ENCODE data around the gene TRPV6. TPM values are rescaled to one million over a fixed set of nuclear protein-coding genes. Genes with fewer than 3 reads are reported as not detected.

TRPV6 gene
- total and polyA plus RNA-seq, 4 donors, result 0.40 to 1.2 (median 0.53) TPM

DNA sequence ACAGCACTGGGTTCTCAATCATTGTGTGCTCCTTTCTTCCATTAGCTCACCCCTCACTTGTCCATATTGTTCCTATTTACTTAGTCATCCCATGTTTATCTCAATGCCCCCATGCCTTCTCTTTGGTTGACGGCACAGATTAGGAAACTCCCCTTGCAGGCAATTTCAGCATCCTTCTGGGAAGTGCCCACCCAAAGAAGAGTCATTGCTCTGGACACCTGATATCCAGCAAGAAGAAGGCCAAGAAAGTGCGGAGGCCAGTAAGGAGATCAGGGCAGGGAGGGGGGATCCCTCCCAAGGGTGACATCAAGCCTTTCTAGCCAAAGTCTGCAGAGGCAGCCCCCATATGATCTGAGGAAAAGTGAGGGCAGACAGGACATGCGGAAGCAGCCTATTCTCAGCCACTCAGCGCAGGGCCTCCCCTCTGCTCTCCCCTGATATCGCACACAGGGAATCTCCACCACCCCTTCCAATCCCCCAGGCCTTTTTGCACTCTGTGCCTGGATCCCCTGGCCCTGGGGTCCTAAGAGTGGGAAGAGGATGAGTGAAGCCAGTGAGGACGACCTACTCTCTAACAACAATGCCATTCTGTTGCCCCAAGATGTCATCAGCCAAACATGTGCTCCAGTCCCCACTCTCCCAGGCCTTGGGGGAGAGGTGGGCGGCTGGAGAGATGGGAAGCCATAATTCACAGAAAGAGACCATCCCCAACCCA lies 1.8 kb downstream of the TRPV6 start:
- TF ChIP-seq, protein P1, sequence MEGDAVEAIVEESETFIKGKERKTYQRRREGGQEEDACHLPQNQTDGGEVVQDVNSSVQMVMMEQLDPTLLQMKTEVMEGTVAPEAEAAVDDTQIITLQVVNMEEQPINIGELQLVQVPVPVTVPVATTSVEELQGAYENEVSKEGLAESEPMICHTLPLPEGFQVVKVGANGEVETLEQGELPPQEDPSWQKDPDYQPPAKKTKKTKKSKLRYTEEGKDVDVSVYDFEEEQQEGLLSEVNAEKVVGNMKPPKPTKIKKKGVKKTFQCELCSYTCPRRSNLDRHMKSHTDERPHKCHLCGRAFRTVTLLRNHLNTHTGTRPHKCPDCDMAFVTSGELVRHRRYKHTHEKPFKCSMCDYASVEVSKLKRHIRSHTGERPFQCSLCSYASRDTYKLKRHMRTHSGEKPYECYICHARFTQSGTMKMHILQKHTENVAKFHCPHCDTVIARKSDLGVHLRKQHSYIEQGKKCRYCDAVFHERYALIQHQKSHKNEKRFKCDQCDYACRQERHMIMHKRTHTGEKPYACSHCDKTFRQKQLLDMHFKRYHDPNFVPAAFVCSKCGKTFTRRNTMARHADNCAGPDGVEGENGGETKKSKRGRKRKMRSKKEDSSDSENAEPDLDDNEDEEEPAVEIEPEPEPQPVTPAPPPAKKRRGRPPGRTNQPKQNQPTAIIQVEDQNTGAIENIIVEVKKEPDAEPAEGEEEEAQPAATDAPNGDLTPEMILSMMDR (IDR thresholded peaks at IDR 0.05; ENCODE audit: control extremely low read depth, extremely low read depth), result no peak
- no peak overlapping the region for H3K9ac ChIP-seq (ENCODE audit: insufficient read depth in 1 of 2, low read length in 2 of 2)
- WGBS, 2 donors, result 79 to 87% methylated on average over 7 of the region's 7 CpGs
- H3K27ac ChIP-seq (ENCODE audit: low read depth in 1 of 2, low read length in 1 of 2), result no peak overlapping the region
- ATAC-seq (ENCODE audit: insufficient read depth, low FRiP score), result no peak
- no peaks in the 10 kb centered on the region for H3K9me3 ChIP-seq (ENCODE audit: control insufficient read depth in 4 of 4, insufficient read depth in 3 of 4, low read length in 3 of 4)
- H3K4me3 ChIP-seq, result no peak overlapping the region
- H3K4me1 ChIP-seq (ENCODE audit: control insufficient read depth in 5 of 5, insufficient read depth in 5 of 5, low read length in 5 of 5), result peaks cover 0 to 14% (median 0%) of the 10 kb centered on the region in 5 donors
- peak in 1 of 3 donors; percentile 1 for DNase-seq
- no peaks in the 10 kb centered on the region for H3K27me3 ChIP-seq (ENCODE audit: control insufficient read depth in 3 of 3, insufficient read depth in 3 of 3, low read length in 2 of 3)
- H3K36me3 ChIP-seq (ENCODE audit: control insufficient read depth in 4 of 4, insufficient read depth in 4 of 4, low read length in 4 of 4), result no peaks in the 10 kb centered on the region

DNA sequence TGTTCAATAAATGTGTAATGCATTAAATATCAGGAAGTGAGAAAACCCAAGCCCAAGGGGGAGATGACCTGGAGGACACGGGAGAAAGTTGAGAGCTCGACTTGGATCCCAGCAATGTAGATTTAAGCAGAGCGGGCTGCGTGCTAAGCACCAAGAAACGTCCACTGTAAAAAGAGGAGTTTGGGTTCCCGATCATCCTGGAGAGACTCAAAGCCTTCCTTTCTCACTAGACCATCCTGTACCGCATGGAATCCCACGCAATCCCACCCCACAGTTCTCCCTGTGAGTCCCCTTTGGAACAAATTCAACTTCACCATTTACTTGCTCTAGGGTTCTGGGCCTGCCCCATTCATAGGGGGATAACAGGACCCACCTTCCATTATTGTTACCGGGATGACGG lies 2.4 kb downstream of the TRPV6 start:
- TF ChIP-seq, protein P1 (IDR thresholded peaks at IDR 0.05; ENCODE audit: control extremely low read depth, extremely low read depth), result no peak
- 91 to 92% methylated on average over 10 of the region's 10 CpGs for WGBS, 2 donors
- Histone ChIP-seq H3K9me3 (ENCODE audit: control insufficient read depth in 4 of 4, insufficient read depth in 3 of 4, low read length in 3 of 4) (no peaks in the 10 kb centered on the region), H3K27ac (ENCODE audit: low read depth in 1 of 2, low read length in 1 of 2) (no peak overlapping the region), H3K4me3 (no peak overlapping the region), H3K27me3 (ENCODE audit: control insufficient read depth in 3 of 3, insufficient read depth in 3 of 3, low read length in 2 of 3) (no peaks in the 10 kb centered on the region), H3K4me1 (ENCODE audit: control insufficient read depth in 5 of 5, insufficient read depth in 5 of 5, low read length in 5 of 5) (peaks cover 0 to 14% (median 0%) of the 10 kb centered on the region in 5 donors), H3K9ac (ENCODE audit: insufficient read depth in 1 of 2, low read length in 2 of 2) (no peak overlapping the region), H3K36me3 (ENCODE audit: control insufficient read depth in 4 of 4, insufficient read depth in 4 of 4, low read length in 4 of 4) (no peaks in the 10 kb centered on the region)
- no peak for ATAC-seq (ENCODE audit: insufficient read depth, low FRiP score)
- DNase-seq, result peak in 1 of 3 donors; percentile 4

DNA sequence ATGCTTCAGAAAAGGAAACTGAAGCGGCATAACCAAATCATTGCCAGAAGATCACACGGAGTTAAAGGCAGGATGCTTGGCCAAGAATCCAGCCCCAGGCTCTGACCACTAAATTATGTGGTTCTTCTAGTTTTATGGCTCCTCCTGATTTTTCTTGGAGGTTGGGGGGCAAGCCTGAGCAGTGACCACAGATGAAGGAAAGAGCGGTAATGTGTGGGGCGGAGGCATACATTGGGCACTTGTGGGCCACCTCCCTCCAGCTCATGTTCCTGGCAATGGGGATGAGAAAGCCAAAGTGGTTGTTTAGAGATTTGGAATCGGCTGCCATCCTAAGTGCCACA lies 3.2 kb downstream of the TRPV6 start:
- H3K4me1 ChIP-seq (ENCODE audit: control insufficient read depth in 5 of 5, insufficient read depth in 5 of 5, low read length in 5 of 5), result peaks cover 0 to 8% (median 0%) of the 10 kb centered on the region in 5 donors
- H3K9ac ChIP-seq (ENCODE audit: insufficient read depth in 1 of 2, low read length in 2 of 2), result no peak overlapping the region
- H3K27ac ChIP-seq (ENCODE audit: low read depth in 1 of 2, low read length in 1 of 2), result no peak overlapping the region
- DNase-seq (peak in 1 of 3 donors; percentile 3), ATAC-seq (ENCODE audit: insufficient read depth, low FRiP score) (no peak)
- H3K27me3 ChIP-seq (ENCODE audit: control insufficient read depth in 3 of 3, insufficient read depth in 3 of 3, low read length in 2 of 3), result no peaks in the 10 kb centered on the region
- H3K9me3 ChIP-seq (ENCODE audit: control insufficient read depth in 4 of 4, insufficient read depth in 3 of 4, low read length in 3 of 4), result no peaks in the 10 kb centered on the region
- H3K36me3 ChIP-seq (ENCODE audit: control insufficient read depth in 4 of 4, insufficient read depth in 4 of 4, low read length in 4 of 4), result no peaks in the 10 kb centered on the region
- 77 to 82% methylated on average over 5 of the region's 5 CpGs for WGBS, 2 donors
- no peak overlapping the region for H3K4me3 ChIP-seq
- TF ChIP-seq, protein P1 (IDR thresholded peaks at IDR 0.05; ENCODE audit: control extremely low read depth, extremely low read depth), result no peak
